SW 1271 (cell line): ENCODE measurements around the gene FAAH2.
"Not testable (repeated sequence)": the region's sequence is repeated elsewhere in the genome, so short reads cannot be mapped to it uniquely, and the experiment has no call there.

Source experiments
- DNase-seq, 2 experiments: peaks; one replicate each; lab custom pipeline; 2025; lab: John Stamatoyannopoulos, UW

FAAH2 gene

GRCh38 chrX:57286507-57287251 lies at the start of gene FAAH2:
FAAH2 (plus strand) TSS chrX:57286706; CDS start chrX:57286826, 120 bp downstream.
- DNase-seq: no peak

GRCh38 chrX:57241967-57242366 lies 44.5 kb upstream of the FAAH2 start:
- DNase-seq: no peak

GRCh38 chrX:57251965-57252364 lies 34.5 kb upstream of the FAAH2 start:
- DNase-seq: no peak

- no peak for DNase-seq
Observed at GRCh38 chrX:57265126-57265525, 21.4 kb upstream of the FAAH2 start.

- no peak for DNase-seq
Observed at GRCh38 chrX:57266275-57266674, 20.2 kb upstream of the FAAH2 start.

GRCh38 chrX:57266871-57267270 lies 19.6 kb upstream of the FAAH2 start:
- DNase-seq: no peak

GRCh38 chrX:57267308-57267707 lies 19.2 kb upstream of the FAAH2 start:
- no peak for DNase-seq

GRCh38 chrX:57270980-57271379 lies 15.5 kb upstream of the FAAH2 start:
- no peak for DNase-seq

GRCh38 chrX:57282568-57282967 lies 3.9 kb upstream of the FAAH2 start:
- no peak for DNase-seq

- no peak for DNase-seq
Observed at GRCh38 chrX:57285001-57285400, 1.5 kb upstream of the FAAH2 start.

GRCh38 chrX:57289089-57289488 lies 2.6 kb downstream of the FAAH2 start:
- no peak for DNase-seq

- no peak for DNase-seq
Observed at GRCh38 chrX:57294961-57295360, 8.5 kb downstream of the FAAH2 start.

- DNase-seq: not testable (repeated sequence)
Observed at GRCh38 chrX:57295679-57296078, 9.2 kb downstream of the FAAH2 start.

GRCh38 chrX:57313583-57314215 lies 27.2 kb downstream of the FAAH2 start:
- DNase-seq: no peak

- DNase-seq: no peak
Observed at GRCh38 chrX:57329008-57329407, 42.5 kb downstream of the FAAH2 start.

GRCh38 chrX:57335790-57336189 lies 49.3 kb downstream of the FAAH2 start:
- DNase-seq: not testable (repeated sequence)

GRCh38 chrX:57353472-57354132 lies 67.1 kb downstream of the FAAH2 start:
- no peak for DNase-seq

- no peak for DNase-seq
Observed at GRCh38 chrX:57364145-57364544, 77.6 kb downstream of the FAAH2 start.

GRCh38 chrX:57366430-57366829 lies 79.9 kb downstream of the FAAH2 start:
- DNase-seq: no peak

- DNase-seq: no peak
Observed at GRCh38 chrX:57367649-57368048, 81.1 kb downstream of the FAAH2 start.

GRCh38 chrX:57368158-57368557 lies 81.7 kb downstream of the FAAH2 start:
- DNase-seq: no peak

- no peak for DNase-seq
Observed at GRCh38 chrX:57379296-57379695, 92.8 kb downstream of the FAAH2 start.
